Measurements from ENCODE around the gene TRAF2.

The TRAF2 gene

GRCh38 chr9:136957461-136957860, 71.1 kb downstream of the TRAF2 start:
- Histone ChIP-seq H3K18ac (ENCODE audit: low read length) (no peak overlapping the region), H4K8ac (ENCODE audit: low read depth, low read length) (no peak overlapping the region), H3K79me2 (ENCODE audit: control insufficient read depth, insufficient read depth, low read length) (no peaks in the 10 kb centered on the region), H3K23ac (ENCODE audit: low read length) (no peak overlapping the region), H2BK120ac (ENCODE audit: low read depth, low read length) (no peak overlapping the region), H4K5ac (ENCODE audit: low read length) (no peak overlapping the region), H3K4me3 (ENCODE audit: low read length) (no peak overlapping the region), H2BK5ac (ENCODE audit: low read length) (no peak overlapping the region), H3K27ac (ENCODE audit: low read depth, low read length) (no peak overlapping the region), H3K27me3 (ENCODE audit: insufficient read depth, low read length, poor library complexity) (no peaks in the 10 kb centered on the region), H3K4me2 (ENCODE audit: low read length) (no peak overlapping the region), H2AK5ac (ENCODE audit: low read length) (no peak overlapping the region), H3K79me1 (ENCODE audit: low read length) (no peaks in the 10 kb centered on the region), H3K56ac (ENCODE audit: low read length) (no peak overlapping the region), H3K9ac (ENCODE audit: low read length) (no peak overlapping the region), H2BK15ac (replicated peaks; ENCODE audit: low read depth) (no peak overlapping the region), H3K36me3 (ENCODE audit: control insufficient read depth, insufficient read depth, low read length) (no peaks in the 10 kb centered on the region), H3K4ac (ENCODE audit: low read depth, low read length) (no peak overlapping the region), H3K4me1 (ENCODE audit: control insufficient read depth, low read depth, low read length) (no peaks in the 10 kb centered on the region)
- WGBS (ENCODE audit: extremely low coverage, insufficient coverage, low lambda C conversion rate) = 100% methylated on average over 1 of the region's 1 CpG
- DNase-seq = no peak

- Histone ChIP-seq H3K56ac (ENCODE audit: low read length) (no peak overlapping the region), H2BK15ac (replicated peaks; ENCODE audit: low read depth) (no peak overlapping the region), H4K5ac (ENCODE audit: low read length) (no peak overlapping the region), H3K79me1 (ENCODE audit: low read length) (no peaks in the 10 kb centered on the region), H3K18ac (ENCODE audit: low read length) (no peak overlapping the region), H3K27ac (ENCODE audit: low read depth, low read length) (no peak overlapping the region), H4K8ac (ENCODE audit: low read depth, low read length) (no peak overlapping the region), H2BK120ac (ENCODE audit: low read depth, low read length) (no peak overlapping the region), H2BK5ac (ENCODE audit: low read length) (no peak overlapping the region), H3K36me3 (ENCODE audit: control insufficient read depth, insufficient read depth, low read length) (no peaks in the 10 kb centered on the region), H3K4me1 (ENCODE audit: control insufficient read depth, low read depth, low read length) (no peaks in the 10 kb centered on the region), H3K79me2 (ENCODE audit: control insufficient read depth, insufficient read depth, low read length) (no peaks in the 10 kb centered on the region), H3K9ac (ENCODE audit: low read length) (no peak overlapping the region), H2AK5ac (ENCODE audit: low read length) (no peak overlapping the region), H3K4me3 (ENCODE audit: low read length) (no peak overlapping the region), H3K23ac (ENCODE audit: low read length) (no peak overlapping the region), H3K27me3 (ENCODE audit: insufficient read depth, low read length, poor library complexity) (no peaks in the 10 kb centered on the region), H3K4ac (ENCODE audit: low read depth, low read length) (no peak overlapping the region), H3K4me2 (ENCODE audit: low read length) (no peak overlapping the region)
- no peak for DNase-seq
- no CpG with 5 or more reads among the region's 6 CpGs for WGBS (ENCODE audit: extremely low coverage, insufficient coverage, low lambda C conversion rate)
Measured at GRCh38 chr9:136957901-136958300, 71.6 kb downstream of the TRAF2 start.

- Histone ChIP-seq H3K23ac (ENCODE audit: low read length) (peak overlapping the region; percentile 66), H3K4me3 (ENCODE audit: low read length) (no peak overlapping the region), H4K8ac (ENCODE audit: low read depth, low read length) (no peak overlapping the region), H2BK5ac (ENCODE audit: low read length) (no peak overlapping the region), H3K27ac (ENCODE audit: low read depth, low read length) (no peak overlapping the region), H2BK120ac (ENCODE audit: low read depth, low read length) (no peak overlapping the region), H3K4ac (ENCODE audit: low read depth, low read length) (no peak overlapping the region), H4K5ac (ENCODE audit: low read length) (no peak overlapping the region), H3K56ac (ENCODE audit: low read length) (no peak overlapping the region), H3K27me3 (ENCODE audit: insufficient read depth, low read length, poor library complexity) (no peaks in the 10 kb centered on the region), H2AK5ac (ENCODE audit: low read length) (no peak overlapping the region), H3K4me2 (ENCODE audit: low read length) (no peak overlapping the region), H3K36me3 (ENCODE audit: control insufficient read depth, insufficient read depth, low read length) (no peaks in the 10 kb centered on the region), H3K9ac (ENCODE audit: low read length) (no peak overlapping the region), H3K18ac (ENCODE audit: low read length) (no peak overlapping the region), H2BK15ac (replicated peaks; ENCODE audit: low read depth) (no peak overlapping the region), H3K79me2 (ENCODE audit: control insufficient read depth, insufficient read depth, low read length) (no peaks in the 10 kb centered on the region), H3K4me1 (ENCODE audit: control insufficient read depth, low read depth, low read length) (no peaks in the 10 kb centered on the region), H3K79me1 (ENCODE audit: low read length) (no peaks in the 10 kb centered on the region)
- DNase-seq = no peak
- no CpG with 5 or more reads among the region's 7 CpGs for WGBS (ENCODE audit: extremely low coverage, insufficient coverage, low lambda C conversion rate)
Measured at GRCh38 chr9:136958473-136958872, 72.2 kb downstream of the TRAF2 start.

- H3K27me3 ChIP-seq (ENCODE audit: insufficient read depth, low read length, poor library complexity) = no peaks in the 10 kb centered on the region
- H3K27ac ChIP-seq (ENCODE audit: low read depth, low read length) = no peak overlapping the region
- no CpG with 5 or more reads among the region's 28 CpGs for WGBS (ENCODE audit: extremely low coverage, insufficient coverage, low lambda C conversion rate)
- H3K36me3 ChIP-seq (ENCODE audit: control insufficient read depth, insufficient read depth, low read length) = no peaks in the 10 kb centered on the region
- no peak overlapping the region for H2BK5ac ChIP-seq (ENCODE audit: low read length)
- no peak overlapping the region for H3K4ac ChIP-seq (ENCODE audit: low read depth, low read length)
- H3K79me1 ChIP-seq (ENCODE audit: low read length) = no peaks in the 10 kb centered on the region
- no peak overlapping the region for H3K18ac ChIP-seq (ENCODE audit: low read length)
- no peak overlapping the region for H2AK5ac ChIP-seq (ENCODE audit: low read length)
- no peak for DNase-seq
- no peak overlapping the region for H2BK120ac ChIP-seq (ENCODE audit: low read depth, low read length)
- H3K9ac ChIP-seq (ENCODE audit: low read length) = no peak overlapping the region
- H3K4me3 ChIP-seq (ENCODE audit: low read length) = no peak overlapping the region
- H3K23ac ChIP-seq (ENCODE audit: low read length) = no peak overlapping the region
- H2BK15ac ChIP-seq (replicated peaks; ENCODE audit: low read depth) = no peak overlapping the region
- no peaks in the 10 kb centered on the region for H3K4me1 ChIP-seq (ENCODE audit: control insufficient read depth, low read depth, low read length)
- no peak overlapping the region for H4K5ac ChIP-seq (ENCODE audit: low read length)
- no peak overlapping the region for H3K4me2 ChIP-seq (ENCODE audit: low read length)
- H3K79me2 ChIP-seq (ENCODE audit: control insufficient read depth, insufficient read depth, low read length) = no peaks in the 10 kb centered on the region
- no peak overlapping the region for H3K56ac ChIP-seq (ENCODE audit: low read length)
- no peak overlapping the region for H4K8ac ChIP-seq (ENCODE audit: low read depth, low read length)
Measured at GRCh38 chr9:136958898-136959850, 72.9 kb downstream of the TRAF2 start.

- H4K5ac ChIP-seq (ENCODE audit: low read length) = no peak overlapping the region
- H3K27ac ChIP-seq (ENCODE audit: low read depth, low read length) = no peak overlapping the region
- no peaks in the 10 kb centered on the region for H3K27me3 ChIP-seq (ENCODE audit: insufficient read depth, low read length, poor library complexity)
- H3K4me3 ChIP-seq (ENCODE audit: low read length) = no peak overlapping the region
- no peak overlapping the region for H3K9ac ChIP-seq (ENCODE audit: low read length)
- no peaks in the 10 kb centered on the region for H3K79me1 ChIP-seq (ENCODE audit: low read length)
- no peak overlapping the region for H3K18ac ChIP-seq (ENCODE audit: low read length)
- H2BK15ac ChIP-seq (replicated peaks; ENCODE audit: low read depth) = no peak overlapping the region
- WGBS (ENCODE audit: extremely low coverage, insufficient coverage, low lambda C conversion rate) = no CpG with 5 or more reads among the region's 19 CpGs
- H3K36me3 ChIP-seq (ENCODE audit: control insufficient read depth, insufficient read depth, low read length) = no peaks in the 10 kb centered on the region
- no peak overlapping the region for H3K4me2 ChIP-seq (ENCODE audit: low read length)
- DNase-seq = no peak
- H2BK5ac ChIP-seq (ENCODE audit: low read length) = no peak overlapping the region
- H2BK120ac ChIP-seq (ENCODE audit: low read depth, low read length) = no peak overlapping the region
- no peak overlapping the region for H3K56ac ChIP-seq (ENCODE audit: low read length)
- H3K4me1 ChIP-seq (ENCODE audit: control insufficient read depth, low read depth, low read length) = no peaks in the 10 kb centered on the region
- H4K8ac ChIP-seq (ENCODE audit: low read depth, low read length) = no peak overlapping the region
- H3K23ac ChIP-seq (ENCODE audit: low read length) = no peak overlapping the region
- no peak overlapping the region for H3K4ac ChIP-seq (ENCODE audit: low read depth, low read length)
- H2AK5ac ChIP-seq (ENCODE audit: low read length) = no peak overlapping the region
- no peaks in the 10 kb centered on the region for H3K79me2 ChIP-seq (ENCODE audit: control insufficient read depth, insufficient read depth, low read length)
Measured at GRCh38 chr9:136960212-136960937, 74.1 kb downstream of the TRAF2 start.

All from mesendoderm (in vitro differentiated cells).